Activated CD4-positive, alpha-beta memory T cell treated with anti-CD3 and anti-CD28 coated beads for 36 hours (primary cell): ENCODE results near the gene NDUFAF5. TPM values are rescaled to one million over a fixed set of nuclear protein-coding genes. Genes with fewer than 3 reads are reported as not detected.

Experiments
- CTCF ChIA-PET: fragments of 350-600 bp; sonication (Branson Sonifier 250); formaldehyde crosslinking; loops from one replicate; lab custom pipeline; 2021; ENCODE audit warnings: antibody characterized with exemption, inconsistent platforms; lab: Charles Lee
- POLR2A ChIA-PET: fragments of 350-600 bp; sonication (Branson Sonifier 250); formaldehyde crosslinking; loops from one replicate; lab custom pipeline; 2021; ENCODE audit warnings: antibody characterized with exemption; lab: Charles Lee
- DNase-seq: peaks from one replicate; pipeline ENCODE4 v3.0.0-alpha.2; 2020
- H3K27ac Mint-ChIP-seq: one replicate; pipeline ENCODE4 v1.8.0; 2021; ENCODE audit warnings: mixed read lengths
- H3K27me3 Mint-ChIP-seq: one replicate; pipeline ENCODE4 v1.8.0; 2021; ENCODE audit warnings: mixed read lengths
- H3K36me3 Mint-ChIP-seq: one replicate; pipeline ENCODE4 v1.8.0; 2021; ENCODE audit warnings: mixed read lengths
- H3K4me1 Mint-ChIP-seq: one replicate; pipeline ENCODE4 v1.8.0; 2021; ENCODE audit warnings: low read depth, mixed read lengths
- H3K4me3 Mint-ChIP-seq: one replicate; pipeline ENCODE4 v1.8.0; 2021; ENCODE audit warnings: mild to moderate bottlenecking, mixed read lengths
- H3K9me3 Mint-ChIP-seq: one replicate; pipeline ENCODE4 v1.8.0; 2021; ENCODE audit warnings: mixed read lengths
- intact Hi-C: fragments of 100-400 bp; cut with micrococcal nuclease; formaldehyde crosslinking; loops from one replicate; pipeline ENCODE4 v1.15.1; 2023
- total RNA-seq, 2 experiments: library from RNA; stranded (reverse); gene quantifications; one replicate each; pipeline ENCODE4 v1.2.3, GENCODE V29; 2021

NDUFAF5 gene
- total RNA-seq, 2 experiments from 2014 or later: 23.8 to 28.3 TPM

- POLR2A ChIA-PET: no interaction called here
- Mint-ChIP-seq H3K4me3 (no peak overlapping the region), H3K9me3 (no peaks in the 10 kb centered on the region), H3K4me1 (no peaks in the 10 kb centered on the region), H3K27me3 (peaks cover 5% of the 10 kb centered on the region), H3K27ac (no peak overlapping the region), H3K36me3 (no peaks in the 10 kb centered on the region)
- DNase-seq: no peak
- CTCF ChIA-PET: no interaction called here
- intact Hi-C loops: no loop called here
These were observed 73.6 kb downstream of the NDUFAF5 start for GRCh38 chr20:13858439-13858838.

- Mint-ChIP-seq H3K4me3 (no peak overlapping the region), H3K27ac (no peak overlapping the region), H3K27me3 (peaks cover 5% of the 10 kb centered on the region), H3K9me3 (no peaks in the 10 kb centered on the region), H3K36me3 (no peaks in the 10 kb centered on the region), H3K4me1 (no peaks in the 10 kb centered on the region)
- intact Hi-C loops: no loop called here
- ChIA-PET CTCF (no interaction called here), POLR2A (no interaction called here)
- no peak for DNase-seq
These were observed 74.0 kb downstream of the NDUFAF5 start for GRCh38 chr20:13858871-13859270.

- H3K27me3 Mint-ChIP-seq: peaks cover 4% of the 10 kb centered on the region
- intact Hi-C loops: no loop called here
- H3K9me3 Mint-ChIP-seq: no peaks in the 10 kb centered on the region
- H3K27ac Mint-ChIP-seq: no peak overlapping the region
- CTCF ChIA-PET: no interaction called here
- POLR2A ChIA-PET: no interaction called here
- H3K36me3 Mint-ChIP-seq: no peaks in the 10 kb centered on the region
- no peak overlapping the region for H3K4me3 Mint-ChIP-seq
- H3K4me1 Mint-ChIP-seq: no peaks in the 10 kb centered on the region
- no peak for DNase-seq
These were observed 77.4 kb downstream of the NDUFAF5 start for GRCh38 chr20:13862245-13862644.

- CTCF ChIA-PET: no interaction called here
- intact Hi-C loops: no loop called here
- Mint-ChIP-seq H3K27ac (no peak overlapping the region), H3K4me1 (no peaks in the 10 kb centered on the region), H3K4me3 (no peak overlapping the region), H3K36me3 (no peaks in the 10 kb centered on the region), H3K9me3 (no peaks in the 10 kb centered on the region), H3K27me3 (peaks cover 4% of the 10 kb centered on the region)
- POLR2A ChIA-PET: no interaction called here
- DNase-seq: no peak
These were observed 78.4 kb downstream of the NDUFAF5 start for GRCh38 chr20:13863244-13863643.

GRCh38 chr20:13865156-13865555, 80.3 kb downstream of the NDUFAF5 start:
- Mint-ChIP-seq H3K4me3 (no peak overlapping the region), H3K4me1 (no peaks in the 10 kb centered on the region), H3K36me3 (no peaks in the 10 kb centered on the region), H3K27ac (no peak overlapping the region), H3K27me3 (peaks cover 5% of the 10 kb centered on the region), H3K9me3 (no peaks in the 10 kb centered on the region)
- intact Hi-C loops: no loop called here
- CTCF ChIA-PET: no interaction called here
- DNase-seq: no peak
- POLR2A ChIA-PET: no interaction called here

- POLR2A ChIA-PET: no interaction called here
- Mint-ChIP-seq H3K27me3 (peaks cover 5% of the 10 kb centered on the region), H3K4me3 (no peak overlapping the region), H3K4me1 (no peaks in the 10 kb centered on the region), H3K9me3 (no peaks in the 10 kb centered on the region), H3K27ac (no peak overlapping the region), H3K36me3 (no peaks in the 10 kb centered on the region)
- CTCF ChIA-PET: no interaction called here
- intact Hi-C loops: no loop called here
- DNase-seq: no peak
These were observed 81.0 kb downstream of the NDUFAF5 start for GRCh38 chr20:13865791-13866351.

- DNase-seq: no peak
- Mint-ChIP-seq H3K36me3 (no peaks in the 10 kb centered on the region), H3K4me3 (no peak overlapping the region), H3K27ac (no peak overlapping the region), H3K27me3 (peaks cover 3% of the 10 kb centered on the region), H3K9me3 (no peaks in the 10 kb centered on the region), H3K4me1 (no peaks in the 10 kb centered on the region)
- intact Hi-C loops: no loop called here
- ChIA-PET POLR2A (no interaction called here), CTCF (no interaction called here)
These were observed 83.5 kb downstream of the NDUFAF5 start for GRCh38 chr20:13868331-13868730.

GRCh38 chr20:13870170-13870748, 85.4 kb downstream of the NDUFAF5 start:
- ChIA-PET POLR2A (interaction anchor here (1.0 kb wide), 1 partner anchor 45 kb away, joined by 3 read pairs; no protein-coding TSS in a partner anchor), CTCF (no interaction called here)
- Mint-ChIP-seq H3K27ac (no peak overlapping the region), H3K9me3 (no peaks in the 10 kb centered on the region), H3K27me3 (peaks cover 5% of the 10 kb centered on the region), H3K4me1 (no peaks in the 10 kb centered on the region), H3K4me3 (no peak overlapping the region), H3K36me3 (no peaks in the 10 kb centered on the region)
- intact Hi-C loops: no loop called here
- no peak for DNase-seq

Other genes starting within 250 kb of the NDUFAF5 start
- 1 to 10 TPM; 8.2 to 8.9 TPM for gene TASP1, start 146.1 kb upstream of the NDUFAF5 start, total RNA-seq
- 10 to 100 TPM; 17.3 to 17.9 TPM for gene ESF1, start 109 bp upstream of the NDUFAF5 start, total RNA-seq
- gene SEL1L2, start 205.6 kb downstream of the NDUFAF5 start, total RNA-seq: not detected
- gene MACROD2, start 210.5 kb downstream of the NDUFAF5 start, total RNA-seq: not detected